Measurements from ENCODE around the gene KCNF1.

GRCh38 chr2:10963155-10963554 is 51.4 kb downstream of the KCNF1 start:
- TF ChIP-seq POLR2A (IDR thresholded peaks at IDR 0.05) (no peak), CTCF (IDR thresholded peaks at IDR 0.05) (no peak)

Data from tibial nerve (tissue), 3 donors.